ENCODE results near the gene PCID2. TPM values are rescaled to one million over a fixed set of nuclear protein-coding genes. Genes with fewer than 3 reads are reported as not detected.
A peak's percentile ranks its signal among the peaks of the same experiment; 100 is the strongest.

Gene PCID2
- total and polyA plus RNA-seq, 2 of the 13 experiments (the other 11 are each of a cell fraction or from before 2014, with no cell fraction given): 65.0 to 111 TPM

DNA sequence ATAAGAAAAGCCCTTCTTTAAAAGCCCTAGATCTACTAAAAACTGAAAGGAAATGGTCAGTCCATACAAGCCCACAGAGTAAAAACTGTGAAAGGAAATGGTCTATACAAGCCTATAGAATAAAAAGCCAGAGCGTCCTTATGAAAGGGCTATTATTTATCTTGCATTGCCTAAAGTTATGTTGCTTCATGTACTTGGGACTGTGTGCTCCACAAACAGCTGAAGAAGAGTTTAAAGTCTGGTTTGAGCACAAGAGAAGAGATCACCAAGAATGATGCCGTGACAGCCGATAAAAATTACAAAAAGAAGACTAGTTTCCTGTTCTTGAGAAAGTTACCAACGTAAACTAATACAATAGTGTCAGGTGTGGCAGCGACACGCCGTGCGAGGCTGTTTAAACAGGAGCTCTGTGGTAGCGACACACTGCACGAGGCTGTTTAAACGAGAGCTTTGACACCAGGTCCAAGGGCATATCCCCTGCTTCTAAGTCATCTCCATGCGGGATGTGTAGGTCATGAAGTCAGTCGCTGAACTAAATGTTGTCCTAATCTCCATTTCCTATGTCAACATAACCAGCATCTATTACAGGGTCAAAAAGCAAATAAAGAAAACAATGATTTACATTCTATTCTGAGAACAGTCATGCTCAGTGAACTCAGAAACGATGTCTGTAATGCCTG is 24.9 kb downstream of the PCID2 start (continued):
- TF ChIP-seq, protein P1, sequence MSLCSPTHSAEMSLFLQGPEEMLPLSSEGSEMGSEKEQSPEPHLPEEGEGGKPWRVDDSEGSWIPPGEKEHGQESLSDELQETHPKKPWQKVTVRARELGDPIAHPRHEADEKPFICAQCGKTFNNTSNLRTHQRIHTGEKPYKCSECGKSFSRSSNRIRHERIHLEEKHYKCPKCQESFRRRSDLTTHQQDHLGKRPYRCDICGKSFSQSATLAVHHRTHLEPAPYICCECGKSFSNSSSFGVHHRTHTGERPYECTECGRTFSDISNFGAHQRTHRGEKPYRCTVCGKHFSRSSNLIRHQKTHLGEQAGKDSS (CRISPR knock-in tag; IDR thresholded peaks at IDR 0.05; ENCODE audit: borderline replicate concordance, low read depth): no peak
- no peak for TF ChIP-seq ZNF709 (CRISPR knock-in tag; IDR thresholded peaks at IDR 0.05)
- TF ChIP-seq, protein P2, sequence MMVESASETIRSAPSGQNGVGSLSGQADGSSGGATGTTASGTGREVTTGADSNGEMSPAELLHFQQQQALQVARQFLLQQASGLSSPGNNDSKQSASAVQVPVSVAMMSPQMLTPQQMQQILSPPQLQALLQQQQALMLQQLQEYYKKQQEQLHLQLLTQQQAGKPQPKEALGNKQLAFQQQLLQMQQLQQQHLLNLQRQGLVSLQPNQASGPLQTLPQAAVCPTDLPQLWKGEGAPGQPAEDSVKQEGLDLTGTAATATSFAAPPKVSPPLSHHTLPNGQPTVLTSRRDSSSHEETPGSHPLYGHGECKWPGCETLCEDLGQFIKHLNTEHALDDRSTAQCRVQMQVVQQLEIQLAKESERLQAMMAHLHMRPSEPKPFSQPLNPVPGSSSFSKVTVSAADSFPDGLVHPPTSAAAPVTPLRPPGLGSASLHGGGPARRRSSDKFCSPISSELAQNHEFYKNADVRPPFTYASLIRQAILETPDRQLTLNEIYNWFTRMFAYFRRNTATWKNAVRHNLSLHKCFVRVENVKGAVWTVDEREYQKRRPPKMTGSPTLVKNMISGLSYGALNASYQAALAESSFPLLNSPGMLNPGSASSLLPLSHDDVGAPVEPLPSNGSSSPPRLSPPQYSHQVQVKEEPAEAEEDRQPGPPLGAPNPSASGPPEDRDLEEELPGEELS (CRISPR knock-in tag; IDR thresholded peaks at IDR 0.05): peak; percentile 88
- TF ChIP-seq NR3C1 (CRISPR knock-in tag; IDR thresholded peaks at IDR 0.05): no peak
- TF ChIP-seq MTA1 (CRISPR knock-in tag; IDR thresholded peaks at IDR 0.05; ENCODE audit: borderline replicate concordance): no peak
- TF ChIP-seq, protein P3, sequence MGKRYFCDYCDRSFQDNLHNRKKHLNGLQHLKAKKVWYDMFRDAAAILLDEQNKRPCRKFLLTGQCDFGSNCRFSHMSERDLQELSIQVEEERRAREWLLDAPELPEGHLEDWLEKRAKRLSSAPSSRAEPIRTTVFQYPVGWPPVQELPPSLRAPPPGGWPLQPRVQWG (CRISPR knock-in tag; IDR thresholded peaks at IDR 0.05; ENCODE audit: borderline replicate concordance, low read depth): no peak
- peak in 1 of 2 experiments; percentile 51; a peak in 1 of 4 replicates for TF ChIP-seq NR2F1 (CRISPR knock-in tag; IDR thresholded peaks at IDR 0.05)
- no peak for TF ChIP-seq SUZ12 (IDR thresholded peaks at IDR 0.05; ENCODE audit: low read depth, low read length)
- no peak for TF ChIP-seq ZNF101 (CRISPR knock-in tag; IDR thresholded peaks at IDR 0.05; ENCODE audit: borderline replicate concordance, low read depth)
- TF ChIP-seq ONECUT2 (CRISPR knock-in tag; IDR thresholded peaks at IDR 0.05): no peak
- TF ChIP-seq HMGA1 (CRISPR knock-in tag; conservative IDR thresholded peaks at IDR 0.05): no peak
- TF ChIP-seq, protein P4, sequence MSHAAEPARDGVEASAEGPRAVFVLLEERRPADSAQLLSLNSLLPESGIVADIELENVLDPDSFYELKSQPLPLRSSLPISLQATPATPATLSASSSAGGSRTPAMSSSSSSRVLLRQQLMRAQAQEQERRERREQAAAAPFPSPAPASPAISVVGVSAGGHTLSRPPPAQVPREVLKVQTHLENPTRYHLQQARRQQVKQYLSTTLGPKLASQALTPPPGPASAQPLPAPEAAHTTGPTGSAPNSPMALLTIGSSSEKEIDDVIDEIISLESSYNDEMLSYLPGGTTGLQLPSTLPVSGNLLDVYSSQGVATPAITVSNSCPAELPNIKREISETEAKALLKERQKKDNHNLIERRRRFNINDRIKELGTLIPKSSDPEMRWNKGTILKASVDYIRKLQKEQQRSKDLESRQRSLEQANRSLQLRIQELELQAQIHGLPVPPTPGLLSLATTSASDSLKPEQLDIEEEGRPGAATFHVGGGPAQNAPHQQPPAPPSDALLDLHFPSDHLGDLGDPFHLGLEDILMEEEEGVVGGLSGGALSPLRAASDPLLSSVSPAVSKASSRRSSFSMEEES (CRISPR knock-in tag; IDR thresholded peaks at IDR 0.05): peak; percentile 51
- TF ChIP-seq SAFB2 (CRISPR knock-in tag; IDR thresholded peaks at IDR 0.05; ENCODE audit: borderline replicate concordance, low read depth): no peak
- no peak for TF ChIP-seq NAIF1 (CRISPR knock-in tag; IDR thresholded peaks at IDR 0.05; ENCODE audit: borderline replicate concordance)
- no peak for TF ChIP-seq ZNF10 (CRISPR knock-in tag; IDR thresholded peaks at IDR 0.05; ENCODE audit: borderline replicate concordance, low read depth)
- TF ChIP-seq NCOA1 (CRISPR knock-in tag; IDR thresholded peaks at IDR 0.05): no peak
- TF ChIP-seq FOXP1 (IDR thresholded peaks at IDR 0.05): peak; percentile 25; the same call in 1 of the 2 replicates
- TF ChIP-seq FOXP1 (CRISPR knock-in tag; IDR thresholded peaks at IDR 0.05): peak; percentile 81
- TF ChIP-seq, protein P5, sequence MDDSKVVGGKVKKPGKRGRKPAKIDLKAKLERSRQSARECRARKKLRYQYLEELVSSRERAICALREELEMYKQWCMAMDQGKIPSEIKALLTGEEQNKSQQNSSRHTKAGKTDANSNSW (CRISPR knock-in tag; IDR thresholded peaks at IDR 0.05; ENCODE audit: borderline replicate concordance): no peak
- TF ChIP-seq FOXA1 (IDR thresholded peaks at IDR 0.05): peak; percentile 79
- TF ChIP-seq FOXA1 (CRISPR knock-in tag; IDR thresholded peaks at IDR 0.05): peak; percentile 65
- TF ChIP-seq NFE2 (CRISPR knock-in tag; IDR thresholded peaks at IDR 0.05): no peak
- TF ChIP-seq PHF21A (CRISPR knock-in tag; IDR thresholded peaks at IDR 0.05): peak; percentile 65; the same call in 1 of the 2 replicates
- TF ChIP-seq NR2F6 (IDR thresholded peaks at IDR 0.05): peak; percentile 64
- peak; percentile 54 for TF ChIP-seq NR2F6 (CRISPR knock-in tag; IDR thresholded peaks at IDR 0.05)
- no peak for TF ChIP-seq CENPX (CRISPR knock-in tag; IDR thresholded peaks at IDR 0.05)
- peak in 1 of 2 experiments; percentile 50; a peak in 1 of 4 replicates for TF ChIP-seq POLR2A (IDR thresholded peaks at IDR 0.05; ENCODE audit: insufficient read depth in 1 of 2, low read depth in 2 of 2, low read length in 2 of 2)
- no peak for TF ChIP-seq ZNF570 (CRISPR knock-in tag; IDR thresholded peaks at IDR 0.05; ENCODE audit: borderline replicate concordance)
- TF ChIP-seq KAT8 (CRISPR knock-in tag; IDR thresholded peaks at IDR 0.05): peak; percentile 44

Measured in HepG2 (cell line).